ENCODE data around the gene CORO6. TPM values are rescaled to one million over a fixed set of nuclear protein-coding genes. Genes with fewer than 3 reads are reported as not detected.

CORO6 gene
- total and polyA plus RNA-seq, 2 of the 13 experiments (the other 11 are each of a cell fraction or from before 2014, with no cell fraction given): 0.42 to 0.82 TPM

DNA sequence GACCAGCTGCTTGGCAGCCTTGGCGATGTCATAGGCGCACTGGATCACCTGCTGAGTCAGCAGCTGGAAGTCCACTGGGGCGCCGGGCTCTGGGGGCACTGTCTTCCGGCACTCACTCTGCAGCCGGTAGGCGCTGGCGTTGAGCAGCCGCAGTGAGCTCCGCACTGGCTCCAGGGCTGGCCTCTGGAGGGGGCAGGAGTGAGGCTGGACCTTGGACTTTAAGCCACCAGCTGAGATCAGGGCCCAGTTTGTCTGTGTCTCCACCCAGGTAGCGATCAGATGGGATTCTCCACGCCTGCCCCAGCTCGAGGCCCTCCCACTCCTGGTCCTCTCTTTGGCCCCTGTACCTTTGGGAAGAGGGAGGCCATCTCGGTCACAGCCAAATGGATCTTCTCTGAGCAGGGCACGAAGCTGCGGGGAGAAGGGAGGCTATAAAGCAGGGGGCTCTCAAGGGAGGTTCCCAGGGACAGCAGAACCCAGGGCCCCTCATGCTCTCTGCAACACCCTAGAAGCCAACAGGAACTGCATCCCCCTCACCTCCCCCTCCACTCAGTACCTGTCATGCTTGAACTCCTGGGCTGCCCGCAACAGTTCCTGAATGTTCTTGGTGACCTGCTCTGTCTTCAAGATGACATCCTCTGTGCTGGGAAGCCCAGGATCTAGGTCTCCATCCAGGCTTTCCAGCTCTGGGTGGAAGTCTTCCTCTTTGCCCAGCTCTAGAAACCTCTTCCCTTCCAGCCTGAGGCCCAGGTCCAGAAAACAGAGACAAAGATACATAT, 47.8 kb downstream of the CORO6 start (continued):
- TF ChIP-seq ATF6 (CRISPR knock-in tag; conservative IDR thresholded peaks at IDR 0.05) (no peak), TP53 (CRISPR knock-in tag; conservative IDR thresholded peaks at IDR 0.05) (no peak), NCOA1 (CRISPR knock-in tag; IDR thresholded peaks at IDR 0.05) (no peak), ELF3 (CRISPR knock-in tag; IDR thresholded peaks at IDR 0.05) (peak; percentile 50; the same call in 1 of the 2 replicates), SP2 (CRISPR knock-in tag; IDR thresholded peaks at IDR 0.05) (no peak), ZBTB4 (CRISPR knock-in tag; IDR thresholded peaks at IDR 0.05; ENCODE audit: borderline replicate concordance) (0 out of 2 replicates have a peak, but pooled peaks have one; percentile 68), NFRKB (IDR thresholded peaks at IDR 0.05) (no peak), GATAD2A (CRISPR knock-in tag; IDR thresholded peaks at IDR 0.05) (peak; percentile 84), DNMT3B (CRISPR knock-in tag; conservative IDR thresholded peaks at IDR 0.05) (no peak; the same call in 1 of the 2 replicates), ZFYVE20 (CRISPR knock-in tag; IDR thresholded peaks at IDR 0.05; ENCODE audit: borderline replicate concordance, low read depth) (no peak), ZMAT3 (CRISPR knock-in tag; conservative IDR thresholded peaks at IDR 0.05) (no peak; the same call in 1 of the 2 replicates), FOSL1 (CRISPR knock-in tag; IDR thresholded peaks at IDR 0.05; ENCODE audit: borderline replicate concordance) (no peak), ZNF143 (CRISPR knock-in tag; IDR thresholded peaks at IDR 0.05) (no peak; the same call in 1 of the 2 replicates), GABPB1 (CRISPR knock-in tag; IDR thresholded peaks at IDR 0.05) (peak; percentile 83), HOXD1 (CRISPR knock-in tag; IDR thresholded peaks at IDR 0.05) (0 out of 2 replicates have a peak, but pooled peaks have one; percentile 24), GLMP (CRISPR knock-in tag; IDR thresholded peaks at IDR 0.05; ENCODE audit: borderline replicate concordance) (no peak), ASH2L (IDR thresholded peaks at IDR 0.05; ENCODE audit: insufficient read length, low read depth, low read length) (peak; percentile 78), PHB2 (IDR thresholded peaks at IDR 0.05; ENCODE audit: partially characterized antibody) (no peak), ZNF773 (CRISPR knock-in tag; IDR thresholded peaks at IDR 0.05; ENCODE audit: borderline replicate concordance) (no peak), ZNF138 (CRISPR knock-in tag; IDR thresholded peaks at IDR 0.05; ENCODE audit: low read depth) (no peak), HHEX (CRISPR knock-in tag; IDR thresholded peaks at IDR 0.05) (no peak), SKI (IDR thresholded peaks at IDR 0.05; ENCODE audit: partially characterized antibody) (peak; percentile 80)
- TF ChIP-seq, protein P1, sequence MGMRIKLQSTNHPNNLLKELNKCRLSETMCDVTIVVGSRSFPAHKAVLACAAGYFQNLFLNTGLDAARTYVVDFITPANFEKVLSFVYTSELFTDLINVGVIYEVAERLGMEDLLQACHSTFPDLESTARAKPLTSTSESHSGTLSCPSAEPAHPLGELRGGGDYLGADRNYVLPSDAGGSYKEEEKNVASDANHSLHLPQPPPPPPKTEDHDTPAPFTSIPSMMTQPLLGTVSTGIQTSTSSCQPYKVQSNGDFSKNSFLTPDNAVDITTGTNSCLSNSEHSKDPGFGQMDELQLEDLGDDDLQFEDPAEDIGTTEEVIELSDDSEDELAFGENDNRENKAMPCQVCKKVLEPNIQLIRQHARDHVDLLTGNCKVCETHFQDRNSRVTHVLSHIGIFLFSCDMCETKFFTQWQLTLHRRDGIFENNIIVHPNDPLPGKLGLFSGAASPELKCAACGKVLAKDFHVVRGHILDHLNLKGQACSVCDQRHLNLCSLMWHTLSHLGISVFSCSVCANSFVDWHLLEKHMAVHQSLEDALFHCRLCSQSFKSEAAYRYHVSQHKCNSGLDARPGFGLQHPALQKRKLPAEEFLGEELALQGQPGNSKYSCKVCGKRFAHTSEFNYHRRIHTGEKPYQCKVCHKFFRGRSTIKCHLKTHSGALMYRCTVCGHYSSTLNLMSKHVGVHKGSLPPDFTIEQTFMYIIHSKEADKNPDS (CRISPR knock-in tag; IDR thresholded peaks at IDR 0.05): no peak
